Ascending aorta (tissue), 2 donors: Measurements from ENCODE around the gene PLCB3. TPM values are rescaled to one million over a fixed set of nuclear protein-coding genes. Genes with fewer than 3 reads are reported as not detected.

ENCODE experiments used
- DNase-seq, 2 donors: peaks; one replicate each; pipeline ENCODE4 v3.0.0-alpha.2; 2019; ENCODE audit warnings: low spot score in 2 of 2
- H3K27ac ChIP-seq, 2 donors: fragments of 200-600 bp; sonication (generic); one replicate each; pipeline ENCODE4 v1.5.1; 2016 to 2017; ENCODE audit warnings: mild to moderate bottlenecking in 1 of 2
- H3K27me3 ChIP-seq: fragments of 200-600 bp; sonication (generic); one replicate; pipeline ENCODE4 v1.5.1; 2017
- H3K36me3 ChIP-seq, 2 donors: fragments of 200-600 bp; sonication (generic); one replicate each; pipeline ENCODE4 v1.5.1; 2016
- H3K4me1 ChIP-seq, 2 donors: fragments of 200-600 bp; sonication (generic); one replicate each; pipeline ENCODE4 v1.5.1; 2016 to 2017; ENCODE audit warnings: mild to moderate bottlenecking in 1 of 2
- H3K4me3 ChIP-seq, 2 donors: fragments of 200-600 bp; sonication (generic); one replicate each; pipeline ENCODE4 v1.5.1; 2016 to 2017; ENCODE audit warnings: mild to moderate bottlenecking in 1 of 2
- H3K9me3 ChIP-seq, 2 donors: fragments of 200-600 bp; sonication (generic); one replicate each; pipeline ENCODE4 v1.5.1; 2016
- intact Hi-C: fragments of 100-400 bp; cut with DNase I; formaldehyde crosslinking; loops from one replicate; pipeline ENCODE4 v1.15.1; 2023
- total RNA-seq: library from RNA; depleted of rRNA; stranded (reverse); fragments of >200 nt; gene quantifications from one replicate; pipeline ENCODE4 v1.1.0, GENCODE V29; 2016
- TF ChIP-seq, protein P1 (sequence below), 3 experiments: fragments of 200-600 bp in 2 of 3; fragments of 450-650 bp in 1 of 3; sonication (generic) in 2 of 3; IDR thresholded peaks; one replicate each; pipeline ENCODE4 v1.5.1; 2016 to 2019; ENCODE audit warnings: antibody characterized with exemption in 3 of 3, mild to moderate bottlenecking in 1 of 3, moderate library complexity in 1 of 3

PLCB3 gene
- total RNA-seq, 1 donor from 2014 or later, result 54.0 TPM

DNA sequence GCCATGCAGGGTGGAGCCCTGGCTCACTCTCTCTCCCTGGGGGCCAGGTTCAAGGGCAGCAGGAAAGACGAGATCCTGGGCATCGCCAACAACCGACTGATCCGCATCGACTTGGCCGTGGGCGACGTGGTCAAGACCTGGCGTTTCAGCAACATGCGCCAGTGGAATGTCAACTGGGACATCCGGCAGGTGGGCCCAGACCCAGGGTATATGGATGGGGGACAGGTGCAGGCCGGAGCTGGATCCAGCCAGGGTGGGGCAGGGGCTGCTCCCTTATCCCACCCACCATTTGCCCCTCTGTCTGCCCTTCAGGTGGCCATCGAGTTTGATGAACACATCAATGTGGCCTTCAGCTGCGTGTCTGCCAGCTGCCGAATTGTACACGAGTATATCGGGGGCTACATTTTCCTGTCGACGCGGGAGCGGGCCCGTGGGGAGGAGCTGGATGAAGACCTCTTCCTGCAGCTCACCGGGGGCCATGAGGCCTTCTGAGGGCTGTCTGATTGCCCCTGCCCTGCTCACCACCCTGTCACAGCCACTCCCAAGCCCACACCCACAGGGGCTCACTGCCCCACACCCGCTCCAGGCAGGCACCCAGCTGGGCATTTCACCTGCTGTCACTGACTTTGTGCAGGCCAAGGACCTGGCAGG lies 28.2 kb upstream of the PLCB3 start:
- H3K4me3 ChIP-seq, result no peak overlapping the region
- no peaks in the 10 kb centered on the region for H3K27me3 ChIP-seq
- H3K4me1 ChIP-seq, result peaks cover 7 to 21% of the 10 kb centered on the region in 2 donors
- DNase-seq, result no peak
- no peaks in the 10 kb centered on the region for H3K9me3 ChIP-seq
- intact Hi-C loops, result no loop called here
- no peak overlapping the region for H3K27ac ChIP-seq
- TF ChIP-seq, protein P1, sequence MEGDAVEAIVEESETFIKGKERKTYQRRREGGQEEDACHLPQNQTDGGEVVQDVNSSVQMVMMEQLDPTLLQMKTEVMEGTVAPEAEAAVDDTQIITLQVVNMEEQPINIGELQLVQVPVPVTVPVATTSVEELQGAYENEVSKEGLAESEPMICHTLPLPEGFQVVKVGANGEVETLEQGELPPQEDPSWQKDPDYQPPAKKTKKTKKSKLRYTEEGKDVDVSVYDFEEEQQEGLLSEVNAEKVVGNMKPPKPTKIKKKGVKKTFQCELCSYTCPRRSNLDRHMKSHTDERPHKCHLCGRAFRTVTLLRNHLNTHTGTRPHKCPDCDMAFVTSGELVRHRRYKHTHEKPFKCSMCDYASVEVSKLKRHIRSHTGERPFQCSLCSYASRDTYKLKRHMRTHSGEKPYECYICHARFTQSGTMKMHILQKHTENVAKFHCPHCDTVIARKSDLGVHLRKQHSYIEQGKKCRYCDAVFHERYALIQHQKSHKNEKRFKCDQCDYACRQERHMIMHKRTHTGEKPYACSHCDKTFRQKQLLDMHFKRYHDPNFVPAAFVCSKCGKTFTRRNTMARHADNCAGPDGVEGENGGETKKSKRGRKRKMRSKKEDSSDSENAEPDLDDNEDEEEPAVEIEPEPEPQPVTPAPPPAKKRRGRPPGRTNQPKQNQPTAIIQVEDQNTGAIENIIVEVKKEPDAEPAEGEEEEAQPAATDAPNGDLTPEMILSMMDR (IDR thresholded peaks at IDR 0.05), result no peak
- H3K36me3 ChIP-seq, result peaks cover 7 to 13% of the 10 kb centered on the region in 2 donors

DNA sequence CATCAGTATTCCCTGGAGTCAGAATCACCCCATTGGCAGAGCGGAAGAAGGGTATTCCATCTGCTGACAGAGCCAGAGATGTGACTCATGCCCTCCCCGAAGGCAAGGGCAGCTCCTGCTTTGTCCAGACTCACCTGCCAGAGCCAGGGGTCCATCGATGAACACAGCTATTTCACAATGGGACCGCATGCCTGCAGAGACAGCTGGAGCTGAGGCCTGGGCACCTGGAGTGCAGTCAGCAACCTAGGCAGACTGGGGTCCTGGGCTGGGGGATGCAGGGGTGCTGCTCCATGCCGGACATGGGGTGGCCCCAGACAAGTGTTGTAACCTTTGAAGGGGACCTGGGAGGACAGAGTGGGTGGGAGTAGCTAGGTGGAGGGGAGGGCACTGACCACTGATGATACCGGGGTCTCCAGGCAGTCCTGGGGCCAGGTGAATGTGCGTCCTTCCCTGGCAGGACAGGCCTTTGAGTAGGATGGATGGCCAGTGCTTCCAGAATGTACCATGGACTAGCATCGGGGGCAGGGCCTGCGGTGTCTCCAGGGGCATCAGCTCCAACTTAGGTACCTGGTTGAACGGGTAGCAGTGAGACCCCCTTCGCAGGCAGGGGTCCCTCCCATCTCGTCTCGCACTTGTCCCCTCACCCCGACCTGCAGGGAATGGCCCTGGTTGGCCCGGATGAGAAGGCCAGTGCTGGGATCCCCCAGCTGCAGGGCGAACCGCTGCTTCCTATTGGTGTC lies 27.0 kb upstream of the PLCB3 start:
- H3K27me3 ChIP-seq, result no peaks in the 10 kb centered on the region
- H3K27ac ChIP-seq, result peak overlapping the region in 1 of 2 donors; percentile 89
- intact Hi-C loops, result no loop called here

GRCh38 chr11:64224891-64225607 lies 26.3 kb upstream of the PLCB3 start:
- Histone ChIP-seq H3K9me3 (no peaks in the 10 kb centered on the region), H3K36me3 (peaks cover 7 to 13% of the 10 kb centered on the region in 2 donors), H3K27ac (peak overlapping the region; percentile 88 to 89), H3K4me1 (peaks cover 7 to 32% of the 10 kb centered on the region in 2 donors), H3K27me3 (no peaks in the 10 kb centered on the region), H3K4me3 (peak overlapping the region; percentile 61 to 77)
- TF ChIP-seq, protein P1 (IDR thresholded peaks at IDR 0.05), result no peak
- DNase-seq, result peak in 1 of 2 donors; percentile 63
- intact Hi-C loops, result loop anchor here (5.0 kb wide), 1 partner anchor 77 kb away; the partner anchor contains the start of gene CATSPERZ

More for the DNA sequence above, 27.0 kb upstream of the PLCB3 start:
- DNase-seq, result no peak
- TF ChIP-seq, protein P1 (IDR thresholded peaks at IDR 0.05), result no peak
- H3K9me3 ChIP-seq, result no peaks in the 10 kb centered on the region
- H3K4me1 ChIP-seq, result peaks cover 7 to 25% of the 10 kb centered on the region in 2 donors
- H3K36me3 ChIP-seq, result peaks cover 7 to 13% of the 10 kb centered on the region in 2 donors
- no peak overlapping the region for H3K4me3 ChIP-seq

- Histone ChIP-seq H3K27me3 (no peaks in the 10 kb centered on the region), H3K9me3 (no peaks in the 10 kb centered on the region), H3K27ac (peak within 1 kb of the TSS; percentile 88 to 89), H3K4me3 (peak within 1 kb of the TSS; percentile 61 to 77), H3K4me1 (peaks cover 7 to 32% of the 10 kb centered on the region in 2 donors), H3K36me3 (peaks cover 4 to 7% of the 10 kb centered on the region in 2 donors)
- peak; percentile 61 to 96 for DNase-seq
- TF ChIP-seq, protein P1 (IDR thresholded peaks at IDR 0.05), result peak in 2 of 3 experiments; percentile 11 to 15
- intact Hi-C loops, result loop anchor here (2.0 to 5.0 kb wide), 2 partner anchors 39 to 76 kb away; partner anchors contain the start of genes CATSPERZ and STIP1
Measured at GRCh38 chr11:64225608-64226506, 25.5 kb upstream of the PLCB3 start, which contains the start of the genes NUDT22 and TRPT1. Gene NUDT22, plus strand, starts transcription at chr11:64226274. Its CDS starts 379 bp downstream, at chr11:64226653. Gene TRPT1, minus strand, starts transcription at chr11:64226186. Its CDS starts 326 bp downstream, at chr11:64225860.
